GM06990 (cell line): Measurements from ENCODE around the gene CTSH.
"Not testable (repeated sequence)": the region's sequence is repeated elsewhere in the genome, so short reads cannot be mapped to it uniquely, and the experiment has no call there.

Source experiments
- DNase-seq: peaks from one replicate; pipeline ENCODE4 v3.0.0-alpha.2; 2011; ENCODE audit not compliant: insufficient read length; ENCODE audit errors: extremely low read depth
- H3K27me3 ChIP-seq: replicated peaks from 2 replicates; pipeline ENCODE4 v1.6.0; 2011; ENCODE audit warnings: low read length; ENCODE audit not compliant: control insufficient read depth, insufficient read depth
- H3K36me3 ChIP-seq: 2 replicates; pipeline ENCODE4 v1.5.1; 2011; ENCODE audit warnings: low read length; ENCODE audit not compliant: control insufficient read depth, insufficient read depth
- H3K4me3 ChIP-seq: replicated peaks from 2 replicates; pipeline ENCODE4 v1.5.1; 2011; ENCODE audit warnings: low read depth, mild to moderate bottlenecking, control low read depth, low read length
- CTCF ChIP-seq: IDR thresholded peaks from 2 replicates; pipeline ENCODE4 v1.5.1; 2011; ENCODE audit warnings: low read length, control low read depth, mild to moderate bottlenecking, inconsistent platforms; ENCODE audit not compliant: insufficient read depth, poor library complexity, severe bottlenecking

The CTSH gene

GRCh38 chr15:78872155-78872971, 72.5 kb downstream of the CTSH start, which contains the start of gene MORF4L1:
Gene MORF4L1 (plus strand): TSS chr15:78872890. CDS start chr15:78873018, 128 bp downstream.
- DNase-seq, result peak; percentile 98
- Histone ChIP-seq H3K27me3 (no peaks in the 10 kb centered on the region), H3K4me3 (peak within 1 kb of the TSS; percentile 99), H3K36me3 (no peaks in the 10 kb centered on the region)
- TF ChIP-seq CTCF, result no peak

- not testable (repeated sequence) for H3K36me3 ChIP-seq, H3K4me3 ChIP-seq, DNase-seq, H3K27me3 ChIP-seq
Observed at GRCh38 chr15:78871483-78872127, 73.2 kb downstream of the CTSH start.
